ENCODE measurements around the gene CREB5. TPM values are rescaled to one million over a fixed set of nuclear protein-coding genes. Genes with fewer than 3 reads are reported as not detected.
"Not testable (repeated sequence)": the region's sequence is repeated elsewhere in the genome, so short reads cannot be mapped to it uniquely, and the experiment has no call there.

Gene CREB5, protein sequence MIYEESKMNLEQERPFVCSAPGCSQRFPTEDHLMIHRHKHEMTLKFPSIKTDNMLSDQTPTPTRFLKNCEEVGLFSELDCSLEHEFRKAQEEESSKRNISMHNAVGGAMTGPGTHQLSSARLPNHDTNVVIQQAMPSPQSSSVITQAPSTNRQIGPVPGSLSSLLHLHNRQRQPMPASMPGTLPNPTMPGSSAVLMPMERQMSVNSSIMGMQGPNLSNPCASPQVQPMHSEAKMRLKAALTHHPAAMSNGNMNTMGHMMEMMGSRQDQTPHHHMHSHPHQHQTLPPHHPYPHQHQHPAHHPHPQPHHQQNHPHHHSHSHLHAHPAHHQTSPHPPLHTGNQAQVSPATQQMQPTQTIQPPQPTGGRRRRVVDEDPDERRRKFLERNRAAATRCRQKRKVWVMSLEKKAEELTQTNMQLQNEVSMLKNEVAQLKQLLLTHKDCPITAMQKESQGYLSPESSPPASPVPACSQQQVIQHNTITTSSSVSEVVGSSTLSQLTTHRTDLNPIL
- 10 to 100 TPM; 10.4 to 19.5 (median 14.8) TPM for polyA plus RNA-seq (ENCODE audit: insufficient read depth in 1 of 5, insufficient read length in 5 of 5, low replicate concordance in 1 of 5)
- long read RNA-seq, donor 1, partial matches to known transcripts: 18 of 20 reads
- long read RNA-seq, donor 1, other reads (novel, unspliced or antisense): 0 of 20 reads
- long read RNA-seq, donor 2, partial matches to known transcripts: 0 of 1 reads
- long read RNA-seq, donor 2, other reads (novel, unspliced or antisense): 0 of 1 reads
- long read RNA-seq, donor 3: 0 reads
- long read RNA-seq, donor 4, partial matches to known transcripts: 0 of 1 reads
- long read RNA-seq, donor 4, other reads (novel, unspliced or antisense): 0 of 1 reads
- long read RNA-seq, donor 5, partial matches to known transcripts: 0 of 2 reads
- long read RNA-seq, donor 5, other reads (novel, unspliced or antisense): 0 of 2 reads
- long read RNA-seq, donor 6, partial matches to known transcripts: 0 of 2 reads
- long read RNA-seq, donor 6, other reads (novel, unspliced or antisense): 0 of 2 reads
- long read RNA-seq, donor 7, partial matches to known transcripts: 5 of 8 reads
- long read RNA-seq, donor 7, other reads (novel, unspliced or antisense): 0 of 8 reads
- long read RNA-seq, donor 8, partial matches to known transcripts: 0 of 1 reads
- long read RNA-seq, donor 8, other reads (novel, unspliced or antisense): 0 of 1 reads

DNA sequence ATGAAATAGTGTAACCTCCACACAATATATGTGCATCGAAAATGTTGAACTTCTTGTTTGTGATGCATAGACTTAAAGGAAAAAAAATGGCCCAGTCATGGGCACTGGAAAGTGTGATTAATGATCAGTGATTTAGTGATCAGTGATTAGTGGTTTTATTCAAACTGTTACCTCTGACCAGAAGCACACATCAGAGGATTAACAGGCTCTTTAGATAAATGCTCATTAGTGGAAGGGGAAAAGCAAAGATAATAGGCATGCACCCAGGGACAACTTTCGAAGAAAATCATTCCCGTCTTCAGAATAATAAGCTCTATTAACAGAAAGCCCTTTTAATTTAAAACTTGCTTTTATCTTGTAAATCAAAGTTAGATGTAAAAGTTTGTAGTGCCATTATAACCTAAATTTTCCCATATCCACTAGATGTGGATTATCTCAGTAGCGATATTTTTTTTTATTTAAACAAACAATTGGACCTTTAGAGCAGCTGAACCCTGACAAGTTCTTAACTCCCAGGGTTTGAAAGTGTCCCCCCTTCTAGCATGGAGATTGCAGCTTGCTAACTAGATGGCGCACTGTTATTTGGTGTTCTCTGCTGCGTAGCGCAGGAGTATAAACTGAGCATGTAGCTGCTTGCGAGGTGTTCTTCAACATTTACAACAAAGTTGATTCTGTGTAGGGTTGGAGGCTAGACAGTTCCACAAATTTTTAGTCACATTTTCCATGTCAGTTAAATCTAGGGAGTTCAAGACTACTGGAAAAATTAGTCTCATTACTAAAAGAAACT lies at the start of gene CREB5:
Gene CREB5 (plus strand): TSS at position 643 of the 787 bp plus-strand sequence. CDS start 397 bp downstream, outside the sequence.
- DNase-seq: peak in 1 of 2 donors; percentile 39

DNA sequence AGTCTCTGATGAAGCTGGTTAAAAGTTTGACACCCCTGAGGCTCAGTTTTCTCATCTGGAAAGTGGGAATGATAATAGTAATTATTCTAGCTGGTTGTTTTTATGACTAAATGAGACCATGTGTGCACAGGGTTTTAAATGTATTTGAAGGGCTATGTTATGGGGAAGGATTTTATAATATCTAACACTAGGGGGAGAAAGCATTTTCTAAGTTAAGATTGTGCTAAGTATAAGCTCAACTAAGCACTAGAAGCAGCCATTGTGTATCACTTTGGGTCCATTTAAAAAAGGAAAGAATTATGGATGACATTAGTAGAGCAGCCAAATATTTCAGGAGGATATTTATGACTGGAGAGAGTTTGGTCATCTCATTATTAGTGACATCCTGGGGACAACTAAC lies 49.5 kb upstream of the CREB5 start:
- no peak for DNase-seq

DNA sequence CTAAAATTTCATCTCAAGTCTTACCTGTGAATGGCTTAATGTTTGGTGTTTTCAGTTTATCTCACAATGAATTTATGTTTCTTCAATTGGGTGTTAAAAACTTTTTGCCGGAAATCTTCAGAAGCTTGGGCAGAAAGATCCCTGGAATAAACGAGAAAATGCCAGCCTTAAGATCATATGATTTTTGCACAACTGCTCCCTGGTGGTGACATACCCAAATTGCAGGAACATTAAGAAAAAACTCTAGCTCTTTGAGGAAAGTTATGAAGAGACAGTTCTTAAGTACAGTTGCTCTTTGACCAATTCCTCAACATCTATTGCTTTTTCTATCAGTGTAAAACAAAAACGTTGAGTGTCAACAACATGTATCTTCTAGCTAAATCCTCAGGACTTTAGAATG lies 48.2 kb upstream of the CREB5 start:
- no peak for DNase-seq

DNA sequence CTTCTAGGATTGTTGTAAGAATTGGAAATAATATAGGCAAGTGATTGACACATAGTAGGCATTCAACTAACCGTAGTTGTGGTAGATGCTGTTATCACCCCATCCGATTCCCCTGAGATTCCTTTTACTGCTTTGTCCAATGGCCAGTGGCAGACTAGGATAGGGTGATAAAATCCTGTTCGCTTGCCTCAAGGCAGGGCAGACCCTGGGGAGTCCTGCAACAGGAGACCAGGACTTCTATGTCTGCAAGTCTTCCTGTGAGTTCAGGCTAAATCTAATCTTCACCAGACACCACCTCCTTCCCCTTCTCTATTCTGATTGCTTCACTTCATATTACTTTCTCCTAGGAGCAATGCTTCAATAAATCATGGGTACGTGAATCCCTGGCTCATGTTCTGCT lies 42.8 kb upstream of the CREB5 start:
- no peak for DNase-seq

DNA sequence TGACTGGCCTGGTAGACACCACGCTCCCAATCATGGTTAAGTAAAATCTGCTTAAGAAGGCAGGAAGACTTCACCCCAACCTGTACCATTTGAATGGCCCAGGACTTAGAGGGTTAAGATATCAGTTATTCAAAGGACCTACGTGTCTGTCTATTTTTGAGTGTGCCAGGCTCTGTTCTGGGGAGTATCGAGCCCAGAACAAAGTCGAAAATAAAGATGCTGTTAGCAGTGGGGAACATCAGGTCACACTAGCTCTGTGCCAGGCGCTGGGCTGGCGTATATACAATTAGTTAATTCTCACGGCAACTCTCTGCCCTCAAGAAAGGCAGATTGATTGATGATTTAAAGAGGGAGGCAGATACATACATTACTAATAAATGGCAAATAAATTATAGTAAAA lies 40.5 kb upstream of the CREB5 start:
- DNase-seq: no peak

DNA sequence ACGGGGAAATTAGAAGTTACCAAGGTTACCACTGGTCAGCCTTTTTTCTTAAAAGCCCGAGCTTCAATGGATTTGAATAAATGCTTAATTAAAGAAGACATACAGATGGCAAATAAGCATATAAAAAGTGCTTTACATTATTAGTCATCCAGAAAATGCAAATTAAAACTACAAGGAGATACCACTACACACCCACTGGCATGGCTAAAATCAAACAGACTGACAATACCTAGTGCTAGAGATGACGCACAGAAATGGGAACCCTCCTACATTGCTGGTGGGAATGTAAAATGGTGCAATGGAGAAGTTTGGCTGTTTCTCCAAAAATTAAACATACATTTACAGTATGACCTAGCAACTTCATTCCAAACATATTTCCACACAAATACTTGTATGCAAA lies 38.3 kb upstream of the CREB5 start:
- no peak for DNase-seq

DNA sequence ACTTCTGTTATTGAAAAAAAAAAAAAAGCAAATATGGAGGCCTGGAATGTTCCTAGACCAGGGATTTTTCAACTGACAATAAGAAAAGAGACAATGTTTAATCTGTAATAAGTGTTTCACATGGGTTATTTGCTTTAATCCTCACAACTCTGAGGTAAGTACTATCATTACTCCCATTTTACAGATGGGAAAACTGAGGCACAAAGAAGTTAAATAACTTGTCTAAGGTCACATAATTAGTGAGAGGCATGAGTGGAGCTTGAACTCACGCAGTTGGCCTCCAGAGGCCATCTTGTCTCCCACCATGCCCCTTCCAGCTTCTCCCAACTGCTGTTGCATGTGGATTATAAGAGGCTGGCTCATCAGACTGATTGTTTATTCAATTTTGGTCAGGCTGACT lies 36.6 kb upstream of the CREB5 start:
- no peak for DNase-seq

DNA sequence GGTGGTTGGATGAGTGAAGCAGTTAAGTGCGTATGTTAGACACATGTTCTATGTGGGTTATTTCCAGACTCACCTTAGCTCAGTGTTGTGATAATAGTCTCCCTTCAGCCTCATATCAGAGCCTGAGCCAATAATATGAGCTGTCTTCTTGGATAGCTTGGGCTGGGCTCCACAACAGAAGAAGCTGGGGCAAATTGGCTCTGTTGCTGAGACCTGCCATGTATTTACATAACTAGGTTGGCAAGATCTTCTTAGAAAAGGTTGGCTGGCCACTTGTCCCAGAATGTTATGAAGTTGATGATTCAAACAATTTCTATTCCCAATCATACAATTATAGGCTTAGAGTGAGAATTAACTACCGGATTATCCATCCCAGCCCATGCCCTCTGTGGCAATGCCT lies 35.7 kb upstream of the CREB5 start:
- DNase-seq: no peak

DNA sequence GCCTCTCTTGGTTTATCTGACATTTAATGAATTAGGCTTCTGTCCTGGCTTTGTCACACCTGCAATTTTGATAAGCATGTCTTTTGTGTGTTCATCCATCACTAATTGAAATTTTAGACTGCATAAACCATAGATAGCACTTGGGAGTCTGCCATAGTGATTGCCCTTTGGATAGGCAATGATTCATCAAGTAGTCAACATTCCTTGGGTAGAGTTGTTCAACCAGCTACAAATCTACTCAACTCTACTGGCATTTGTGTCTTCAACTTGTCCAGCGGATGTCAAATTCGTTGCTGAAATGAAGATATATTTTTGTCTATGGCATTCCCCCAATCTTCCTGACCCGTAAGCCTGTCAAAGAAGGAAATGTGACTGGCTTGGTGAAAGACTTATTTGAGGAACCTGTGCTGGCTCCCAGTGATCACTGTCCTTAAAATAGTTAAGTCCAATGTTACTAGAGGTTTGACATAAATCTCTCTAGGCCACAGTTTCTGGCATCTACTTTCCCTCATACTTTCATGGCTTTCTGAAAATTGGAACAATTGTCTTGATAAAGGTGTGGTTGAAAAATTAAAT lies 33.7 kb upstream of the CREB5 start:
- no peak for DNase-seq

DNA sequence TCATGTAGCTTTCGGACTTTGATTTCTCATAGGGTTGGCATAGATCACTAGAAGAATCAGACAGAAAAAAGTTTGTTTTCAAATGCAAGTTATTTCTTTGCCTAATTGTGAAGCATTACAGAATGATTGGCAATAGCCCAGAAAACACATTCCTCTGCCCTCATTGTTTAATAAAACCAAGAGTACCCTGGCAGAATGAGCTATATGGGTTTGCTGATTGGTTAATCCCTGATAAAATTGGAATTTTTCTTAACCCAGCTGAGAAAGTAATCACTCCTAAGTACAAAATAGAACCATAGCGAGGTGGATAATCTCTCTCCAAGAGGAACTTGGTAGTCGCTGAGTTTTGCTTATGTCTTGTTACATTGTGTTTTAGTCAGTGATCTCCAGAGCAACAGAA lies 30.9 kb upstream of the CREB5 start:
- DNase-seq: peak in 1 of 2 donors; percentile 33

DNA sequence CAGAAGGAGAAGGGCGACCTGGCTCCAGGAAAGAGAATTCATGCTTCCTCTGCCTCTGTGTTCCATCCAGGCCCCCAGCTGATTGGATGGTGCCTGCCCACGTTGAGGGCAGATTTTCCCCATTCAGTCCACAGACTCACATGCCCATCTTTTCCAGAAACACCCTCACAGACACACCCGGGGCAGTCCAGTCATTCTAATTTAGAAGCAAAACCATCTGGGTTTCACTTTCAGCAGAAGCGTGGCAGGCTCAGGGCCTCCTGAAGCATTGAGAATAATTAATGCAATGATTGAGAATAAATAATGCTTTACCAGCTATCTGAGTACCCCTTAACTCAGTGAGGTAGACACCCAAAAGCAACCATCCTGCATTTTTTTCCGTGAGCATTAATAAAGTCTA lies 30.2 kb upstream of the CREB5 start:
- no peak for DNase-seq

DNA sequence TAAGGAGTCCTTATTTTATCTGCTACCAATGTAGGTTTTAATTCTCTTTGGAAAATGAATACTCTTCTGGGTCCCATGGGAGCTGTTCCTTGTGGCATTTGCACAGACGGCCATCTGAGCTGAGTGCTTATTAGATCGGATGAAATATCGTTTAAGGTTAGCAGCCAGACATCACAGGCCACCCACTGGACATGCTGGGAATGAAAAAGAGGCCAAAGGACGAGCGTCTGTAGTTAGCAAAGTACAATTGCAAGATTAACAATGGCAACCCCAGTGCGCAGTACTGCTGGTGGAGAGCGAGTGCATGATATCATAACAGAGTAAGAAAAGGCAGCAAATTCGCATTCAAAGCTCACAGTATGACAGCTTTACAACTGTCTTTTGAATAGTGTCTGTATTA lies 28.3 kb upstream of the CREB5 start:
- no peak for DNase-seq

DNA sequence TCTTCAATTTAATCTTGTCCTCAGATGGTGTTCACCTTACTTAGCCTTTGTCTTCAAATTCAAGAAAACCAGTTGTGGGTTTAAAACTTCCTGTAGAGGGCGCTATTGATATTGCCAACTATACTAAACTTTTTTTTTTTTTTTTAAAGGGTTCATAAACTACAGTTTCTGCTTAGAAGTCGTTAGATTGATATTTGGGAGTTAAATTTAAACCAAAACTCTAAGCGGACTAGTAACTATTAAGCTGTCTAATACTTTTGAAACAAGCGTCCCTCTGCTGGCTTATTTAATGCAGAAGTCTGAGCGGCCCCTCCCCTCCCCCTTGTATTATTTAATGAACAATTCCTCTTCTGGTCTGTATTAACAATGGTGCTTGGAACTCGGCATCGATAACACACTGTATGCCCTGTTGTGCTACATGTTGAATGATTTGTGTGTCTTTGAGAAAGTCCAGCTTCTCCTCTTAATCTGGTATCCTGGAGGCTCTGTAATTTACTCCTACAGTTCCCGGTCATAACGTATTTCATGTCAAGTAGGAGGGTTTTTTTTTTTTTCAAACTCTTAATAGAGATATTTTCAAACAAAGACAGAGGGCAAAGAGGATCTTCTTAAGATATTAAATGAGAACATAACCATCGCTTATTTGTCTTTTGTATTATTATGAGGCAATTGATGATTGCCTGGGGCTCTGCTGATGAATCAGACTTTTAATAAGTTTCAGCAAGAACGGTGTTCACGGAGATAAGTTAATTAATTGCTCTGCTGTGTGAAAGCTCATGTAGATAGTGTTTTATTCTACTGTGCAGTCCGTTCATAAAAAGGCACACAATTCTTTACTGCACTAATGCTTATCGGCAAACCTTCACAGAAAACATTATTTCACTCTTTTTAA lies 22.6 kb upstream of the CREB5 start:
- peak in 1 of 2 donors; percentile 71 for DNase-seq

DNA sequence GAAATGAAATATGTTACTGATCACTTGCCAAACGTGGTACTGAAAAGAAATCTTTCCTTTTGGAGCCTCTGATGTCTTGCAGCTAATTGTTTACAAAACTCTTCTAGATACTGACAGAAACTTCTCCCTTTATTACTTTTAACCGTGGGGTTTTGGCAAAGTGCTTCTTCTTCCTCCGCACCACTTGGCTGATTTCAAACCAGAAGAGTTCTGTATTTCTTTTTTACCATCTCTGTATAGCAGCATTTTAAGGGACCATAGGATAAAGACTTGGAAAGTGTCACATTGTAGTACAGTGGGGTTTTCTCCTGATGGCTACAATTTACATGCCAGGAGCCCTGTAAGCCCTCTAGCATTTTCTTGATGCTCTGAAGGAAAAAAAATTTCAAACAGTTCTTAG lies 21.9 kb upstream of the CREB5 start:
- peak in 1 of 2 donors; percentile 20 for DNase-seq

DNA sequence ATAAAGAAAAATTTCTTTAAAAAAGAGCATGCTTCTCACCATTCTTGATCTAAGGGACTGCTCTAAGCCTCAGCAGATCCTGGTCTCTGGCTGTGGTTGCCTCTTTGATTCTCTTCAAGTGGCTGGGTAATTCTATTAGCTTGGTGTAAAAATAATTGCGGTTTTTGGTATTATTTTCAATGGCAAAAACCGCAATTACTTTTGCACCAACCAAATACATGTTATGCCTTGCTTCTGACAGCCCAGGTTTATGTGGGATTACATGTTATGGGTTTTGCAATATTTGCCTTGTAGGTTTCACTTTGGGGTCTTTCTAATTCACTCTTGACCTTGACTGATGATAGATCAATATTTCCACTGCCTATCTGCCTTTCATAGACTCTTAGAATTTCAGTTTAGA lies 20.0 kb upstream of the CREB5 start:
- no peak for DNase-seq

DNA sequence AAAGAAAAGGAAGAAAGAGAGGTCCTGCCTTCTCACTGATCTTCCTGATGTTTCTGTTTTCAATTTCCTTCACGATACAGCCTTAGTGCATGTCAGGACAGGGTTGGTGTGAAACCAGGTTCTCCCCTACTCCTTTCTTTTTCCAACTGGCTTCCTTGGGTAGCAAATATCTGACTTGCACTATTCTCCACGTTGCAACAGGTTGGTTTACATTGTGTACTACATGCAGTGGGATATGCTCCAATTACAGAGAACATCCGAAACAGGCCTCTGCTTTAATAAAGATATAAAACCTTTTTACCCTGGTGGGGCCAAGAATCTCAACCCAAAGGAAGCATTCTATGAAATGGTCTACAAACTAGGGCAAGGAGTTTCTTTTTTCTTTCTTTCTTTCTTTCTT lies 16.9 kb upstream of the CREB5 start:
- no peak for DNase-seq

DNA sequence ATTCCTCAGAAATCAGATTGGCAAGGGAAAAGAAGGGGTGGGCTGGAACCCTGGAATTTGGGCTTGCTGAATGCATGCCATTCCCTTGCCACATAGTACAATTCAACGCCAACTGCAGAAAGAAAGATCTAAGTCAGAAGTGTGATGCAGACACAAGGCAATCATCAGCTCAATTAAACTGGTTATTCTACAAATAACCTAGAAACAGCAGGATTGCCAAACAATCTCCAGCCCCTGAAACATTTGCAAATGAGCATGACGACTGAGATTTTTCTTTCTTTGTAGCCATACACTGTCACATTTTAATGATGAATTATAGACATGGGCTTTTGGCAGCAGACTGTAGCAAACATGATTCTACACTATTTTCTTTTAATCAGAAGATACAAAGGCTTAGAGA lies 16.5 kb upstream of the CREB5 start:
- DNase-seq: peak in 1 of 2 donors; percentile 21

DNA sequence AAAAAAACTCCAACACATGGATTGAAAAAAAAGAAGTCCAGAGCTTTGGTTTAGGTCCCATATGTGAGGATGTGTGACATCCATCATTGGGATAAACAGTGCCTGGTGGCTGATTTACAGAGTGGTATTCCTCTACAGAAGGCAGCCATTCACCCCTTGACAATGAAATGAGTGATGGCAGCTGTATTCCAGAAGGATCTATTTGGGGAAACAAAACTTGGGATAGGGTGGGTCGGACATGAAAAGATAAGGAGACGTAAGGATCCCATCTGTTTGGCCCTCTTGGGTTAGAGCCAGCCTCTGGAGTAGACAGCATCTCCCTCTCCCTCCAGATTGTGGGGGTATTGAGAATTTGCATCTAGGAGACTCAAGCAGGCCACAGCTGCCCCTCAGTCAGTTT lies 15.2 kb upstream of the CREB5 start:
- DNase-seq: no peak

DNA sequence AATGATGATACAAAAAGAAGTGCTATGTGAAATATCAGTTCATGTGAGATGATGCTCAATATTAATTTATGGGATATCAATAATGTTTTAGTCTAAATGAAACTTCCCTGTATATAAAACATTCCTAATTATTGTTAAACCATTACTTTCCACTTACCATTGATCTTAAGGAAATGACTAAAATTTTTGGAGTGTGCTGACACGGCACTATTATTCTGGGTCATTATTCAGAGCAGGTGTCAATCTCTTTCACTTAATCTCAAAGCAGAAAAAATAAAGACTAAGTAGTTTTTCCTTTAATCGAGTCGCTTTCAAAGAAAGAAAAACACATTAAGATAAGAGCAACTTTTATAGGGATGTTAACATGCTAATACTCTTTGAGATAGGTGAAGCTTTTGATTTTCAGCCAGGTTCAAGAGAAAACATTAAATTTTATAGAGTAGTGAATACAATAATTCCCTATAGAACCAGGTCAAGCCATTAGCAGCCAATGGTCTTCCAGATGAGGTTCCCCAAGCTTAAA lies 11.4 kb upstream of the CREB5 start:
- no peak for DNase-seq

DNA sequence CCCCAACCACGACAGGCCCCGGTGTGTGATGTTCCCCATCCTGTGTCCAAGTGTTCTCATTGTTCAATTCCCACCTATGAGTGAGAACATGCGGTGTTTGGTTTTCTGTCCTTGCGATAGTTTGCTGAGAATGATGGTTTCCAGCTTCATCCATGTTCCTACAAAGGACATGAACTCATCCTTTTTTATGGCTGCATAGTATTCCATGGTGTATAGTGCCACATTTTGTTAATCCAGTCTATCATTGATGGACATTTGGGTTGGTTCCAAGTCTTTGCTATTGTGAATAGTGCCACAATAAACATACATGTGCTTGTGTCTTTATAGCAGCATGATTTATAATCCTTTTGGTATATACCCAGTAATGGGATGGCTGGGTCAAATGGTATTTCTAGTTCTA lies 10.8 kb upstream of the CREB5 start:
- not testable (repeated sequence) for DNase-seq
